K562 (cell line): ENCODE results near the gene HEXIM1. TPM values are rescaled to one million over a fixed set of nuclear protein-coding genes. Genes with fewer than 3 reads are reported as not detected.

Source experiments
- ARNT ChIP-seq, 2 experiments: fragments of 450-650 bp; IDR thresholded peaks; 2 replicates each; pipeline ENCODE4 v1.6.1; 2016; ENCODE audit warnings: mild to moderate bottlenecking in 1 of 2
- CBX2 ChIP-seq: fragments of 200-600 bp; sonication (generic); IDR thresholded peaks from one replicate; pipeline ENCODE4 v1.6.1; 2012; ENCODE audit warnings: mild to moderate bottlenecking, low read length, inconsistent platforms; ENCODE audit not compliant: insufficient read depth, poor library complexity, severe bottlenecking
- CEBPB ChIP-seq: fragments of 450-650 bp; IDR thresholded peaks from 2 replicates; pipeline ENCODE4 v1.6.1; 2016; ENCODE audit warnings: missing genetic modification characterization, missing compliant biosample characterization
- CHD1 ChIP-seq: fragments of 200-600 bp; sonication (generic); IDR thresholded peaks from one replicate; pipeline ENCODE4 v1.6.1; 2012; ENCODE audit warnings: mild to moderate bottlenecking, moderate library complexity, low read length, inconsistent platforms
- FOXP4 ChIP-seq: sonication (generic); formaldehyde crosslinking; IDR thresholded peaks from 2 replicates; pipeline ENCODE4 v1.8.0; 2022; ENCODE audit warnings: mild to moderate bottlenecking, missing genetic modification reagents, borderline replicate concordance
- GMEB1 ChIP-seq: fragments of 250-450 bp; sonication (Bioruptor Pico); IDR thresholded peaks from 2 replicates; pipeline ENCODE4 v1.4.0; 2020; ENCODE audit warnings: mild to moderate bottlenecking
- HOXB6 ChIP-seq: fragments of 250-450 bp; sonication (Bioruptor Pico); IDR thresholded peaks from 2 replicates; pipeline ENCODE4 v1.5.1; 2022; ENCODE audit warnings: mild to moderate bottlenecking, borderline replicate concordance
- MBD1 ChIP-seq: fragments of 250-450 bp; sonication (Bioruptor Pico); IDR thresholded peaks from 2 replicates; pipeline ENCODE4 v1.8.0; 2022; ENCODE audit warnings: inconsistent platforms
- NONO ChIP-seq, 2 experiments: fragments of 200-400 bp in 1 of 2; fragments of 450-650 bp in 1 of 2; formaldehyde crosslinking in 1 of 2; IDR thresholded peaks; 2 replicates each; pipeline ENCODE4 v1.6.1; 2017; ENCODE audit warnings: low read depth in 2 of 2, mild to moderate bottlenecking in 2 of 2, moderate library complexity in 2 of 2, low read length in 1 of 2
- RBM25 ChIP-seq: fragments of 200-400 bp; formaldehyde crosslinking; IDR thresholded peaks from 2 replicates; pipeline ENCODE4 v1.6.1; 2018; ENCODE audit warnings: low read length, low read depth, moderate library complexity; ENCODE audit not compliant: severe bottlenecking
- SIN3B ChIP-seq: fragments of 450-650 bp; IDR thresholded peaks from 2 replicates; pipeline ENCODE4 v1.6.1; 2017; ENCODE audit warnings: low read depth, mild to moderate bottlenecking, moderate library complexity
- SMARCE1 ChIP-seq: fragments of 450-650 bp; IDR thresholded peaks from 2 replicates; pipeline ENCODE4 v1.7.1; 2016; ENCODE audit warnings: mild to moderate bottlenecking
- STAT6 ChIP-seq: sonication (generic); formaldehyde crosslinking; IDR thresholded peaks from 2 replicates; pipeline ENCODE4 v1.8.1; 2023; ENCODE audit warnings: mild to moderate bottlenecking, missing genetic modification reagents
- ZNF165 ChIP-seq: fragments of 250-450 bp; sonication (Bioruptor Pico); IDR thresholded peaks from 2 replicates; pipeline ENCODE4 v1.4.0; 2020; ENCODE audit warnings: borderline replicate concordance
- ZNF316 ChIP-seq: fragments of 450-650 bp; IDR thresholded peaks from 2 replicates; pipeline ENCODE4 v1.6.1; 2016
- ZNF695 ChIP-seq: fragments of 450-650 bp; formaldehyde crosslinking; IDR thresholded peaks from 2 replicates; pipeline ENCODE4 v1.4.0; 2020; ENCODE audit warnings: mild to moderate bottlenecking, moderate library complexity
- ZNF707 ChIP-seq: fragments of 250-450 bp; sonication (Bioruptor Pico); conservative IDR thresholded peaks from 2 replicates; pipeline ENCODE4 v1.8.0; 2022; ENCODE audit warnings: inconsistent platforms, mild to moderate bottlenecking, moderate library complexity
- ZNF75A ChIP-seq: fragments of 450-650 bp; formaldehyde crosslinking; IDR thresholded peaks from 2 replicates; pipeline ENCODE4 v1.4.0; 2020; ENCODE audit warnings: mild to moderate bottlenecking
- ZNF778 ChIP-seq: fragments of 450-650 bp; formaldehyde crosslinking; IDR thresholded peaks from 2 replicates; pipeline ENCODE4 v1.4.0; 2020; ENCODE audit warnings: mild to moderate bottlenecking, moderate library complexity
- ZNF830 ChIP-seq: fragments of 250-450 bp; sonication (Bioruptor Pico); IDR thresholded peaks from 2 replicates; pipeline ENCODE4 v1.5.0; 2021; ENCODE audit warnings: mild to moderate bottlenecking
- polyA plus RNA-seq, 8 experiments: library from polyadenylated mRNA; depleted of rRNA in 4 of 8; stranded (reverse) in 5 of 8; unstranded in 3 of 8; fragments of >200 nt; fragmentation: Nextera tagmentation in 2 of 8; fragmentation: Illumina TruSeq in 1 of 8; extraction: Ambion mirVana in 2 of 8; extraction: Trizol in 1 of 8; gene quantifications; 2 replicates each; pipeline versions ENCODE4 v1.2.1 to v1.2.3, GENCODE V29; 2011 to 2014; ENCODE audit warnings: inconsistent platforms in 1 of 8, missing spikeins in 1 of 8
- total RNA-seq, 7 experiments: library from RNA; depleted of rRNA in 6 of 7; stranded (reverse); fragments of >200 nt in 6 of 7; fragmentation: Illumina TruSeq in 2 of 7; extraction: Trizol in 2 of 7; gene quantifications; 2 replicates each; pipeline versions ENCODE4 v1.2.1 to v1.2.3, GENCODE V29; 2011 to 2021; ENCODE audit warnings: low replicate concordance in 1 of 7

The HEXIM1 gene
- total and polyA plus RNA-seq, 9 of the 15 experiments (the other 6 are each of a cell fraction or from before 2014, with no cell fraction given): 1.4 to 28.3 (median 9.1) TPM

- TF ChIP-seq STAT6 (CRISPR knock-in tag) (no peak), ZNF707 (0 out of 2 replicates have a peak, but pooled peaks have one; percentile 9), ZNF695 (no peak), ZNF830 (CRISPR knock-in tag) (peak; percentile 90; the same call in 1 of the 2 replicates), SIN3B (0 out of 2 replicates have a peak, but pooled peaks have one; percentile 39), RBM25 (peak; percentile 87), ZNF75A (CRISPR knock-in tag) (no peak), MBD1 (CRISPR knock-in tag) (no peak), ARNT (IDR thresholded peaks at IDR 0.05) (no peak), FOXP4 (CRISPR knock-in tag) (no peak), CHD1 (peak; percentile 98), CBX2 (no peak), NONO (IDR thresholded peaks at IDR 0.05; ENCODE audit: low read depth in 2 of 2, low read length in 1 of 2) (peak in 1 of 2 experiments; percentile 64; a peak in 3 of 4 replicates), GMEB1 (CRISPR knock-in tag) (0 out of 2 replicates have a peak, but pooled peaks have one; percentile 45), ZNF778 (CRISPR knock-in tag) (no peak), SMARCE1 (no peak), ZNF316 (no peak), ZNF165 (CRISPR knock-in tag) (0 out of 2 replicates have a peak, but pooled peaks have one; percentile 39), CEBPB (no peak), HOXB6 (CRISPR knock-in tag) (no peak; the same call in 1 of the 2 replicates)
Observed at GRCh38 chr17:45161288-45162024, 13.2 kb downstream of the HEXIM1 start, which contains the start of gene HEXIM2 (continued).
